ENCODE results near the gene SLC49A4.

Gene SLC49A4

GRCh38 chr3:122911901-122912300 is 117.0 kb downstream of the SLC49A4 start:
- DNase-seq, result no peak

DNA sequence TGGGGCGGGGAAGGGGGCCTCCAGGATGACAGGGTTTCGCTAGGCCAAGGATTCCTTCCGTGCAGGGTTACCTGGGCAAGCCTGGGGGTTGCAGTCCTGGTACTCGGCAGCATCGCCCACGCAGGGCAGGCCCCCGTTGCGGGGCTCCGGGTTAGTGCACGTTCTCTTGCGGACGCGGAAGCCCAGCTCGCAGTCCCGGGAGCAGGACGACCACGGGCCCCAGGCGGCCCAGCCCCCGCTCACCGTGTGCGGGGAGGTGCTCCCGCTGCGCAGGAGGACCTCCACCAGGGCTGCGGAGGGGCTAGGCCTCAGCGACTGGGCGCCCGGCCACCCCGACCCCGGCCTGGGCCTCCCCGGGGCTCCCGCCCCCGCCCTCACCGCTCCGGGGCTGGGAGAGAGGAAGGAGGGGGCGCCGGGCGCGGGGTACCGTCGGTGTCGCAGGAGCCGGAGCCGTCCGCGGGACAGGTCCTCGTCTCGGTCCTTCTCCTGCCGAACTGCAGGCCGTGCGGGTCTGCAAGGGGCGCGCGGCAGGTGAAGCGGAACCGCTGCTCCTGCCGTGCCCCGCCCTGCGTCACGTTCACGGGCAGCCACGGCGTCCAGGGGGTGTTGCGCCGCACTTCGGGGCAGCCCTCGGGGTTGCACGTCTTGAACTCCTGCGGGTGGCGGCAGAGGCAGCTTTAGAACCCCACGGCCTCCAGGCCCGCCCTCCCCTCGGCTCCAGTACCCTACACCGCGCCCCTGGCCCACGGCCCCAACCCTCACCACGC is 118.1 kb downstream of the SLC49A4 start:
- no peak for DNase-seq

DNA sequence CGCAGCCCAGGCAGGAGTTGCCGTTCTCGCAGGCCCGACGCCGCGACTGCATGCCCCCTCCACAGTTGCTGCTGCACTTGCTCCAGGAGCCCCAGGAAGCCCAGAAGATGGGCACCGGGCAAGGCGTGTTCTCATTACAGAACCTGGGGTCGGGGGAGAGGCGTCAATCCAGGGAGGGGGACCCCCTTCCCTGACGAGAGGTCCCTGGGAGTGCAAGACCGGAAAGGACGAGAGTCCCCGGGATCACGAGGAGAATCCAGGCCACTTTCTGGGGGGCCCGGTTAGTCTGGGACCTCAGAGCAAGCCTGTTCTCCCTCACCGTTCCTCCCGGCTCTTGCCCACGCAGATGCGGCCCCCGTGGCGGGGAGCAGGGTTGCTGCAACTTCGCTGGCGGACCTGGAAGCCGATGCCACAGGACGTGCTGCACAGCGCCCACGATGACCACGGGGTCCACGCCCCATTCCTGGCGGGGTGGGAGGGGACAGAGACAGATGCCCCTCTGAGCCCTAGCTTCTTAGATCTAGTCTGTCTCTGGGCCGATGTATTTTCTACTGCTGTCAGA is 118.8 kb downstream of the SLC49A4 start:
- DNase-seq, result no peak

DNA sequence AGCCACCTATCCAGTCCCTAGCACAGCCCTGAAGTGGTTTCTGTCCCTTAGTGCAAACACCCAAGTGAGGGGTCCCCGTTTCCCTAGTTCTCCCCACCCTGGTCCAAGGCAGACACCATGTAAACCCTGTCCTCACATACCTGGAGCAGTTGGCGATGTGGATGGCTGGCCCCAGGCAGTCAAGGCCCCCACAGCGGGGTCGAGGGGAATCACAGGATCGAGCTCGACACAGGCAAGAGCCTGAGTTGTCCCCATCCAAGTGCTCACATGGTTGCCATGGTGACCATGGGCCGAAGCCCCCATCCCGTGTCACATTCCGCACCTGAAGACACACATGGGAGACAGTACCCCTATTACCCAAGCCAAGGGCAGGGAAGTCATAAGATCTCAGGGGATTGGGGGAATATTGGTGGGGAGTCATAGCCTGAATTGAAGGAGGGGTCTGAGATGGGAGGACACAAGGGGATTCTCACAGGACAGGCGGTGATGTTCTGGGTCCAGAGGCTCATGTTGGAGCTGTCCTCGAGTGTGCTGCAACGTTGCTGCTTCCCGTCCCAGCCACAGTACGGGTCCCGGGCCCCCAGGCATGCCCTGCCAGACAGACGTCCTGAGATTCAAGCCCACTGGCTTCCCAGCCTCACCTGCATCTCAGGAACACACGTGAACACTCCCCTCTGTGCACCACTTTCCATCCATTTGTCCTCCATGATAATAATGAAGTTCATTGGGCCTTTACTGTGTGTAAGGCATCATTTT is 120.6 kb downstream of the SLC49A4 start:
- no peak for DNase-seq

GRCh38 chr3:122916084-122916483 is 121.2 kb downstream of the SLC49A4 start:
- DNase-seq, result no peak

GRCh38 chr3:122916580-122916979 is 121.7 kb downstream of the SLC49A4 start:
- no peak for DNase-seq

GRCh38 chr3:122917412-122917811 is 122.5 kb downstream of the SLC49A4 start:
- no peak for DNase-seq

- no peak for DNase-seq
Measured at GRCh38 chr3:122918576-122919290, 123.9 kb downstream of the SLC49A4 start.

DNA sequence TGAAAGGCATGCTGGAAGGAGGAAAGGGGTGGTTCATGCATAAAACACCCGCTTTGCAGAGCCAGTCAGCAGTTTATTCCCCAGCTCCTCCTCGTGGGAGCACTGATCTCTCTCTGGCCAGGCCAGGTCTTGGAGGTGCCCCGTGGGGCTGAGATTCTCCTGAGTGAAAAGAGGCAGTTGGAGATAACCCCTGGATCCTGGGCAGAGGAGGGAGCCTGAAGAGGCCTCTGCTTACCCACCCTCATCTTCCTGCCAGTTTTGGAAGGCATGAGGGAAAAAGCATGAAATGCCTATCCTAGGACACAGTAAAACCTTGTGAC is 124.4 kb downstream of the SLC49A4 start:
- DNase-seq, result no peak

DNA sequence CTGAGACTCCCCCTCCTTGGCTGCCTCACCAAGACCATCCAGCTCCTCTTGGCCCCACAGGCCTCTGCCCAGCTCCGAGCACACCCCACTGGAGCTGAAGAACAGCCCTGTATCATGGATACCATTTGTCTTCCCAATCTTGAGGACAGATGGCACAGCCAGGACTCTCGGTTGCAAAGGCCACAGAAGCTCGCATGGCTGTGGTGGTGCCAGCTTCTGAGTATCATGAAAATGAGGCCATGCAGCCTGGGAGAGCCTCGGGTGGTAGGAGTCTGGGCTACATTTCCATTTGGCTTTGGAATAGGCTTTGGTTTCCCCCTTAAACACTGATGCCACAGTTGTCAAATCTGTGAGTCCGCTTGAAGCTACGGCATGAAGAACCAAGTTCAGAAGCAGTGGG is 126.1 kb downstream of the SLC49A4 start:
- no peak for DNase-seq

GRCh38 chr3:122921791-122922651 is 127.2 kb downstream of the SLC49A4 start:
- DNase-seq, result peak in 1 of 6 experiments; percentile 2

DNA sequence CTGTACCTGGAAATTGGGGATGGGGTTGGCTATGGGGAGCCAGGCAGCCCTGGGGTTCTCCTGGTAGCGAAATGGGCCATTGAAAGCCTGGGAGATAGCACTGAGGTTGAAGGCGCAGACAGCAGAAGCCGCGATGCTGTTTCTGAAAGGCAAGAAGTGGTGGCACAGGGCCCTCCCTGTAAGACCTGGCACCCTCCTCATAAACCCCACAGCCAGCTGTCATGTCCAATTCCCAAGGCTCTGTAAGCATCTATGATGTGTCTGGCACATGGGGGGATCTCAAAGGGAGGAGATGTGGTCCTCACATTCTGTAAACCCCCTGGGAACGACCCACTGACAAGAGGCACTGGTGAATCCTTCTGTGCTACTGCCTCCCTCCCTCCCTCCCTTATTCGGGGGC is 128.7 kb downstream of the SLC49A4 start:
- DNase-seq, result no peak

GRCh38 chr3:122924056-122924455 is 129.2 kb downstream of the SLC49A4 start:
- DNase-seq, result no peak

DNA sequence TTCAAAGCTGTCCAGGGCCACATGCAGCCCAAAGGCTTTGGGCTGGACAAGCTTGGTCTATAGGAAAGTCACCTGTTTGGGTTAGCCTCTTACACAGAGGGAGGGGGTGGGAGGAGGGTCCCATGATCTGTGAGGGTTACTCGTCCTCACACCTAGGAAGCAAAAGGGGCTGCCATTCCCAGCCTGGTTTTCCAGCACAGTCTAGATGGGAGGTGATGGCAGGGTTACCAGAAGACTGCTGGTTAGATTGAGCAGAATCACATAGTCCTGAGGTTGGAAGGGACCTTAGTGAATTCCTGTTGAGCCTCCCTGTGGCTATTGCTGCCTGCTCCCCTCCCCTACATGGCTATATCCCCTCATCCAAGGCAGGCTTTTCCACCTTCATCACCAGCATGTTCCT is 130.9 kb downstream of the SLC49A4 start:
- no peak for DNase-seq

GRCh38 chr3:122926322-122926721 is 131.5 kb downstream of the SLC49A4 start:
- DNase-seq, result no peak

- DNase-seq, result no peak
Measured at GRCh38 chr3:122926811-122927210, 131.9 kb downstream of the SLC49A4 start.

GRCh38 chr3:122927726-122928125 is 132.9 kb downstream of the SLC49A4 start:
- no peak for DNase-seq

DNA sequence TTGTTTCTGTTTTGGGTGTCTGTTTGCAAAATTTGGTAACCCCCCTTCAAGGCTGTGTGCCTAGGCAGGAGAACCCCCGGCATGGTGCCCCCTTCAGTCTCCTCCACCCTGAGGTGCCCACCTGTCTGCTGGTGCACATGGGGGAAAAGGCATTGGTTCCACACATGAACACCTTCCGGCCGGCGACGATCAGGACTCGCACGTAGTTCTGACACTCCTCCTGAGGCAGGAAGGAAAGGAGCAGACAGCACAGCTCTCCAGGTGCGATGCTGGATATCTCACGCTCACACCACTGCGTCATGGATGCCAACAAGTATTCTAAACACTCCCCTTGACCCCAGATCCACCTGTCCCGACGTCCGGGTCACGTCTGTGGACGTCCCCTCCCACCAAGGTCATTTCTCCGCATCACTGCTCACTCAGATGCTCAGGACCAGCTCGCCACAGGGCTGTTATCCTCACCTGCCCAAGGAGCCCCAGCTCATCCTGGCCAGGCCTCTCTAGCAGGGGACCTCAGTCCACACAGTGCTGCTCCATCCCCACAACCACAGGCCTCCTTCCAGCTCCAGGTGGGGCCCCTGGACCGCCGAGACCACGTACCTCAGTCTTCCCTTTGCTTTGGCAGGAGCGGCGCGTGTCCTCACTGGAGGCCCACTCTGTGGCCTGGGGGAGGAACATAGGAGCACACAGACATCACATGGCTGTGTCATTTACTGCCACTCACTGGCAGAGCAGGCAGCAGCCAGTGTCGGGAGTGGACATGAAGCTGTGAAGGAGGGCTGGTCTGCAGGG is 133.7 kb downstream of the SLC49A4 start:
- DNase-seq, result no peak

DNA sequence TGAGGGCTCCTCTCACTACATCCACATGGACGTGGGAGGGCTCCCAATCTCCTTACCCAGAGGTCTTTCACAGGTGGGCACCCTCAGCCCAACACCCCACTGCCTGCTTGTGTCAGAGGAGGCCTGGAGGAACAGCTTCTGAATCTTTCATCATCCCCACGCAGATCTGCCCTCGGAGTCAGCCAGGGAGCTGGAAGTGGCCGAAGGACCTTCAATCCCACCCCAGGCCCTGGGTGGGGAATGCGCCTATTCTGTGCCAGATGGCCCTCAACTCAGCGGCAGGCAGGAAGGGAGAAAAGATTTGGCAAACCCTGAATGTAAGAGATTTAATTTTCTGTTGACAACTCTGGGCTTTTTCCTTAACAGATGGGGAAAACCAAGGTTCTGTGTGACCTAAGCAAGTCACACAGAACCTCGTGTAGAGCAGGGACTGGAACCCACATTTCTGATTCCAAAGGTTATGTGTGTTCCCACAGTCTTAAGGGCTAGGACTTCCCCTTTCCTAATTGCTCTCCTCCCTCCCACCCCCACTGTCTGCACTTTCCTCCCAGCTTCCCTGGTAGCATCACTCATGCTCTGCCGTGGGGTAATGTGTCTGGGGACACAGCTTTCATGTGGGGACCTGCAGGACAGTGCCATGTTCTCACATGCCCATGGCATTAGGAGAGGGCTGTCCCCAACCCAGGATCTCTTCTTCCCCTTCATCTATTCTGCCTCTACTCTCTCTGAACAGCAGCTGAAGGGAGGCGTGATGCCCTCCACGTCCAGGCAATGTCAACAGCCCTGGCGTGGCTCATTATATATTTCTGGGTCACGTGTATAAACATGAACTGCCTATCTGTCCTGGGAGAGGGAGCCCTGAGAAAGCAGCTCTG is 134.6 kb downstream of the SLC49A4 start:
- no peak for DNase-seq
